ENCODE results near the gene SIGMAR1.

GRCh38 chr9:34675048-34675714 lies 37.6 kb upstream of the SIGMAR1 start:
- TF ChIP-seq EZH2 (IDR thresholded peaks at IDR 0.05; ENCODE audit: borderline replicate concordance, low read depth, low read length, poor library complexity, severe bottlenecking) (no peak), CTCF (conservative IDR thresholded peaks at IDR 0.05; ENCODE audit: low read depth, low read length) (peak; percentile 88)
